Neural cell (in vitro differentiated cells): ENCODE measurements around the gene HYAL1. TPM values are rescaled to one million over a fixed set of nuclear protein-coding genes. Genes with fewer than 3 reads are reported as not detected.
A peak's percentile ranks its signal among the peaks of the same experiment; 100 is the strongest.

Source experiments
- H2AFZ ChIP-seq: fragments of 200-600, 300-800 bp; sonication (generic), shearing (Covaris generic); 2 replicates; pipeline ENCODE4 v1.6.0; 2014; ENCODE audit warnings: low read depth, mild to moderate bottlenecking, antibody characterized with exemption, low read length, moderate library complexity
- H3F3A ChIP-seq: fragments of 200-600 bp; shearing (Covaris generic); 2 replicates; pipeline ENCODE4 v1.6.1; 2016; ENCODE audit warnings: mild to moderate bottlenecking, moderate library complexity, mixed read lengths, antibody characterized with exemption, low read length; ENCODE audit not compliant: insufficient read depth, poor library complexity, severe bottlenecking
- H3K27ac ChIP-seq: fragments of 200-600, 300-800 bp; sonication (generic), shearing (Covaris generic); 2 replicates; pipeline ENCODE4 v1.5.1; 2014; ENCODE audit warnings: mild to moderate bottlenecking, low read length, moderate library complexity
- H3K27me3 ChIP-seq: fragments of 300-800, 200-600 bp; sonication (generic), shearing (Covaris generic); 2 replicates; pipeline ENCODE4 v1.6.0; 2014; ENCODE audit warnings: mild to moderate bottlenecking, low read depth, low read length, moderate library complexity; ENCODE audit not compliant: insufficient read depth
- H3K36me3 ChIP-seq: fragments of 300-800, 200-600 bp; sonication (generic), shearing (Covaris generic); 2 replicates; pipeline ENCODE4 v1.5.1; 2014; ENCODE audit warnings: mild to moderate bottlenecking, antibody characterized with exemption, low read length, moderate library complexity; ENCODE audit not compliant: insufficient read depth
- H3K4me2 ChIP-seq: fragments of 300-800, 200-600 bp; sonication (generic), shearing (Covaris generic); 2 replicates; pipeline ENCODE4 v1.6.0; 2014; ENCODE audit warnings: mild to moderate bottlenecking, low read length
- H3K4me3 ChIP-seq: fragments of 300-800, 200-600 bp; sonication (generic), shearing (Covaris generic); 2 replicates; pipeline ENCODE4 v1.5.1; 2014; ENCODE audit warnings: mild to moderate bottlenecking, low read length, moderate library complexity
- H3K79me2 ChIP-seq: fragments of 200-600 bp; shearing (Covaris generic); replicated peaks from 2 replicates; pipeline ENCODE4 v1.6.0; 2014; ENCODE audit warnings: mild to moderate bottlenecking, low read length, moderate library complexity; ENCODE audit not compliant: insufficient read depth
- H3K9ac ChIP-seq: fragments of 300-800, 200-600 bp; sonication (generic), shearing (Covaris generic); 2 replicates; pipeline ENCODE4 v1.6.1; 2016; ENCODE audit warnings: mild to moderate bottlenecking, low read length, mixed read lengths
- H3K9me2 ChIP-seq: fragments of 200-600 bp; shearing (Covaris generic); 2 replicates; pipeline ENCODE4 v1.6.1; 2016; ENCODE audit warnings: mild to moderate bottlenecking, low read length, mixed read lengths; ENCODE audit not compliant: insufficient read depth
- H3K9me3 ChIP-seq: fragments of 200-600, 300-800 bp; sonication (generic), shearing (Covaris generic); 2 replicates; pipeline ENCODE4 v1.6.1; 2016; ENCODE audit warnings: mild to moderate bottlenecking, mixed run types, low read length, moderate library complexity, mixed read lengths
- H4K20me1 ChIP-seq: fragments of 200-600 bp; shearing (Covaris generic); 2 replicates; pipeline ENCODE4 v1.6.1; 2016; ENCODE audit warnings: mild to moderate bottlenecking, mixed run types; ENCODE audit not compliant: insufficient read depth
- EP300 ChIP-seq: fragments of 450-650 bp; conservative IDR thresholded peaks from 2 replicates; pipeline ENCODE4 v1.6.1; 2014; ENCODE audit warnings: antibody characterized with exemption, mild to moderate bottlenecking, moderate library complexity; ENCODE audit not compliant: poor library complexity, severe bottlenecking
- EZH2 ChIP-seq: fragments of 200-600, 300-800 bp; shearing (Covaris generic), sonication (generic); IDR thresholded peaks from 2 replicates; pipeline ENCODE4 v1.6.1; 2014; ENCODE audit warnings: antibody characterized with exemption, low read length, borderline replicate concordance, mild to moderate bottlenecking; ENCODE audit not compliant: insufficient read depth, poor library complexity, severe bottlenecking
- MXI1 ChIP-seq: fragments of 450-650 bp; conservative IDR thresholded peaks from 2 replicates; pipeline ENCODE4 v1.6.1; 2014; ENCODE audit warnings: antibody characterized with exemption, mild to moderate bottlenecking; ENCODE audit not compliant: poor library complexity, severe bottlenecking
- POLR2AphosphoS5 ChIP-seq: IDR thresholded peaks from 2 replicates; pipeline ENCODE4 v1.6.1; 2012
- RAD21 ChIP-seq: fragments of 450-650 bp; conservative IDR thresholded peaks from 2 replicates; pipeline ENCODE4 v1.6.1; 2014; ENCODE audit warnings: antibody characterized with exemption, mild to moderate bottlenecking, moderate library complexity
- SMC3 ChIP-seq: fragments of 450-650 bp; conservative IDR thresholded peaks from 2 replicates; pipeline ENCODE4 v1.6.1; 2014; ENCODE audit warnings: antibody characterized with exemption, mild to moderate bottlenecking, moderate library complexity; ENCODE audit not compliant: poor library complexity
- TAF1 ChIP-seq: IDR thresholded peaks from 2 replicates; pipeline ENCODE4 v1.6.1; 2012; ENCODE audit warnings: low read depth
- polyA plus RNA-seq: library from polyadenylated mRNA; depleted of rRNA; stranded (reverse); fragments of >200 nt; gene quantifications from 2 replicates; pipeline ENCODE4 v1.2.3, GENCODE V29; 2014
- TF ChIP-seq, protein P1 (sequence below): IDR thresholded peaks from 2 replicates; pipeline ENCODE4 v1.6.1; 2012; ENCODE audit warnings: borderline replicate concordance
- TF ChIP-seq, protein P2 (sequence below): fragments of 450-650 bp; IDR thresholded peaks from 2 replicates; pipeline ENCODE4 v1.5.1; 2014; ENCODE audit warnings: antibody characterized with exemption, mild to moderate bottlenecking, moderate library complexity; ENCODE audit not compliant: poor library complexity, severe bottlenecking

HYAL1 gene
- polyA plus RNA-seq, 1 donor from 2014 or later: 2.2 TPM

DNA sequence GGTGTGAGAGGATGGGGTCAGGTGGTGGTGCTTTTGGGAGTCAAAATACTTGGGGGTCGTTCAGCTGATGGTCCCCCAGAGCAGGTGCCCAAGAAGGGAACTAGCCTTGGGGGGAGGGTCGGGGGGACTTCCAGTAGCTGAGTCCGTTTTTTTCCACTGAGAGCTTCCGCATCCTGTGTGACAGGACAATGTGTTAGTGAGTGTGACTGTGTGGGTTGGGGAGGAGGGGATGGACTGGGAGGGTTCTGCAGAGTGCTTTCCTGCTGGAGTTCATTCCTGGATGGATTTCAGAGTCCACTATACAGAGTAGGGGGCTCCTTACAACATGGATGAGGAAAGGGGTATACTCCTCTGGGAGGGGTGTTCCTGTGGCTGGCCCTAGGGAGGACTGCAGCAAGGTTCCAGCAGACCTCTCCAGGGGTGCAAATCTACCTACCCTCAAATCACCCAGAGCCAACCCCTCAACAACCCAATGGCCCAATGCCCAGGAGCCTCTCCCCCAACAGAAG, 19.8 kb upstream of the HYAL1 start:
- H3K79me2 ChIP-seq: peaks cover 35% of the 10 kb centered on the region
- H4K20me1 ChIP-seq: no peaks in the 10 kb centered on the region
- no peak overlapping the region for H2AFZ ChIP-seq
- no peaks in the 10 kb centered on the region for H3K9me2 ChIP-seq
- no peak overlapping the region for H3K4me3 ChIP-seq
- no peak overlapping the region for H3K27ac ChIP-seq
- H3K27me3 ChIP-seq: no peaks in the 10 kb centered on the region
- H3K9me3 ChIP-seq: no peaks in the 10 kb centered on the region
- no peak for TF ChIP-seq MXI1
- no peak for TF ChIP-seq SMC3
- TF ChIP-seq TAF1: no peak
- TF ChIP-seq RAD21: no peak
- TF ChIP-seq, protein P1, sequence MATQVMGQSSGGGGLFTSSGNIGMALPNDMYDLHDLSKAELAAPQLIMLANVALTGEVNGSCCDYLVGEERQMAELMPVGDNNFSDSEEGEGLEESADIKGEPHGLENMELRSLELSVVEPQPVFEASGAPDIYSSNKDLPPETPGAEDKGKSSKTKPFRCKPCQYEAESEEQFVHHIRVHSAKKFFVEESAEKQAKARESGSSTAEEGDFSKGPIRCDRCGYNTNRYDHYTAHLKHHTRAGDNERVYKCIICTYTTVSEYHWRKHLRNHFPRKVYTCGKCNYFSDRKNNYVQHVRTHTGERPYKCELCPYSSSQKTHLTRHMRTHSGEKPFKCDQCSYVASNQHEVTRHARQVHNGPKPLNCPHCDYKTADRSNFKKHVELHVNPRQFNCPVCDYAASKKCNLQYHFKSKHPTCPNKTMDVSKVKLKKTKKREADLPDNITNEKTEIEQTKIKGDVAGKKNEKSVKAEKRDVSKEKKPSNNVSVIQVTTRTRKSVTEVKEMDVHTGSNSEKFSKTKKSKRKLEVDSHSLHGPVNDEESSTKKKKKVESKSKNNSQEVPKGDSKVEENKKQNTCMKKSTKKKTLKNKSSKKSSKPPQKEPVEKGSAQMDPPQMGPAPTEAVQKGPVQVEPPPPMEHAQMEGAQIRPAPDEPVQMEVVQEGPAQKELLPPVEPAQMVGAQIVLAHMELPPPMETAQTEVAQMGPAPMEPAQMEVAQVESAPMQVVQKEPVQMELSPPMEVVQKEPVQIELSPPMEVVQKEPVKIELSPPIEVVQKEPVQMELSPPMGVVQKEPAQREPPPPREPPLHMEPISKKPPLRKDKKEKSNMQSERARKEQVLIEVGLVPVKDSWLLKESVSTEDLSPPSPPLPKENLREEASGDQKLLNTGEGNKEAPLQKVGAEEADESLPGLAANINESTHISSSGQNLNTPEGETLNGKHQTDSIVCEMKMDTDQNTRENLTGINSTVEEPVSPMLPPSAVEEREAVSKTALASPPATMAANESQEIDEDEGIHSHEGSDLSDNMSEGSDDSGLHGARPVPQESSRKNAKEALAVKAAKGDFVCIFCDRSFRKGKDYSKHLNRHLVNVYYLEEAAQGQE: no peak
- TF ChIP-seq EP300: no peak
- TF ChIP-seq, protein P2, sequence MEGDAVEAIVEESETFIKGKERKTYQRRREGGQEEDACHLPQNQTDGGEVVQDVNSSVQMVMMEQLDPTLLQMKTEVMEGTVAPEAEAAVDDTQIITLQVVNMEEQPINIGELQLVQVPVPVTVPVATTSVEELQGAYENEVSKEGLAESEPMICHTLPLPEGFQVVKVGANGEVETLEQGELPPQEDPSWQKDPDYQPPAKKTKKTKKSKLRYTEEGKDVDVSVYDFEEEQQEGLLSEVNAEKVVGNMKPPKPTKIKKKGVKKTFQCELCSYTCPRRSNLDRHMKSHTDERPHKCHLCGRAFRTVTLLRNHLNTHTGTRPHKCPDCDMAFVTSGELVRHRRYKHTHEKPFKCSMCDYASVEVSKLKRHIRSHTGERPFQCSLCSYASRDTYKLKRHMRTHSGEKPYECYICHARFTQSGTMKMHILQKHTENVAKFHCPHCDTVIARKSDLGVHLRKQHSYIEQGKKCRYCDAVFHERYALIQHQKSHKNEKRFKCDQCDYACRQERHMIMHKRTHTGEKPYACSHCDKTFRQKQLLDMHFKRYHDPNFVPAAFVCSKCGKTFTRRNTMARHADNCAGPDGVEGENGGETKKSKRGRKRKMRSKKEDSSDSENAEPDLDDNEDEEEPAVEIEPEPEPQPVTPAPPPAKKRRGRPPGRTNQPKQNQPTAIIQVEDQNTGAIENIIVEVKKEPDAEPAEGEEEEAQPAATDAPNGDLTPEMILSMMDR: no peak
- TF ChIP-seq POLR2AphosphoS5: no peak
- TF ChIP-seq EZH2: no peak
- no peak overlapping the region for H3K9ac ChIP-seq
- H3F3A ChIP-seq: no peaks in the 10 kb centered on the region
- no peaks in the 10 kb centered on the region for H3K36me3 ChIP-seq
- H3K4me2 ChIP-seq: no peak overlapping the region

DNA sequence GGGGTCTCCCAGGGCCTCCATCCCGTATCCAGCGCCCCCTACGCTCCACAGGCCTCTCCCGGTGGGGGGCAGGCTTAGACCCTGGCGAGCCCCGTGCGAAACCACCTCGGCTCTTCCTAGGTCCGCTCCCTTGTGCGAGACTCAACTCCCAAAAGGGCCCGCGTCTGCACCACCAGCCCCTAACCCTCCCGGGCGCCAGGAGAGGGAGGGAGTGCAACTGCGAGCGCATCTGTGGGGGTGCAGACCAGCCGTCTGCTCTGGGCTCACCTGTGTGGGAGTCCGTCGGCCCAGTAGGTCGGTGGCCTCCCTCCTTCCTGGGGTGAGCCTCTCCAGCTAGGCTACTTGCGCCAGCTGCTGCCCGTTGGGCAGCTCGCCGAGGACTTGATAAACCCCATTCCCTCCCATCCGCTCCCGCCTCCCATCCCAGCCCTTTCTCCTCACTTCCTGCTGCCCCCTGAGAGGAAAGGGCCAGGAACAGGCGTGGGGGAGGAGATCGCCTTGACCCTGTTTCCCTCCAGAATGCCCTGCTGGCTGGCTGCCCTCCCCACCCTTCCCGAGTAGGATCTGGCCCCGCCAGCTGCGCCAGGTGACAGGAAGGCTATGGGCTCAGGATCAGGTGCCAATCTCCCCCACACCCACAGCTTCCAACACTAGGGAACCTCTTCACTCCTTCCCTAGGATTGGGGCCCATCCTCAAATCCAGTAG, 19.2 kb upstream of the HYAL1 start, which contains the start of gene HYAL2:
Gene HYAL2 (minus strand): TSS at position 360 of the 706 bp plus-strand sequence. CDS start 2,256 bp downstream, outside the sequence.
- no peaks in the 10 kb centered on the region for H3K9me2 ChIP-seq
- H3K36me3 ChIP-seq: no peaks in the 10 kb centered on the region
- H3K27me3 ChIP-seq: no peaks in the 10 kb centered on the region
- H3K4me3 ChIP-seq: peak within 1 kb of the TSS; percentile 93
- peak within 1 kb of the TSS; percentile 96 for H3K9ac ChIP-seq
- no peaks in the 10 kb centered on the region for H4K20me1 ChIP-seq
- H3K9me3 ChIP-seq: no peaks in the 10 kb centered on the region
- peak within 1 kb of the TSS; percentile 94 for H3K27ac ChIP-seq
- peak within 1 kb of the TSS; percentile 85 for H2AFZ ChIP-seq
- no peaks in the 10 kb centered on the region for H3F3A ChIP-seq
- no peak within 1 kb of the TSS for H3K4me2 ChIP-seq
- H3K79me2 ChIP-seq: peaks cover 30% of the 10 kb centered on the region
- TF ChIP-seq POLR2AphosphoS5 (no peak), MXI1 (no peak), TAF1 (no peak), RAD21 (no peak), SMC3 (no peak), EP300 (no peak), EZH2 (no peak)
- TF ChIP-seq, protein P1: no peak
- TF ChIP-seq, protein P2: no peak
